Measurements from ENCODE around the gene CDH23. TPM values are rescaled to one million over a fixed set of nuclear protein-coding genes. Genes with fewer than 3 reads are reported as not detected.

The CDH23 gene
- total and polyA plus RNA-seq, 5 donors: 2.4 to 6.3 (median 5.2) TPM

DNA sequence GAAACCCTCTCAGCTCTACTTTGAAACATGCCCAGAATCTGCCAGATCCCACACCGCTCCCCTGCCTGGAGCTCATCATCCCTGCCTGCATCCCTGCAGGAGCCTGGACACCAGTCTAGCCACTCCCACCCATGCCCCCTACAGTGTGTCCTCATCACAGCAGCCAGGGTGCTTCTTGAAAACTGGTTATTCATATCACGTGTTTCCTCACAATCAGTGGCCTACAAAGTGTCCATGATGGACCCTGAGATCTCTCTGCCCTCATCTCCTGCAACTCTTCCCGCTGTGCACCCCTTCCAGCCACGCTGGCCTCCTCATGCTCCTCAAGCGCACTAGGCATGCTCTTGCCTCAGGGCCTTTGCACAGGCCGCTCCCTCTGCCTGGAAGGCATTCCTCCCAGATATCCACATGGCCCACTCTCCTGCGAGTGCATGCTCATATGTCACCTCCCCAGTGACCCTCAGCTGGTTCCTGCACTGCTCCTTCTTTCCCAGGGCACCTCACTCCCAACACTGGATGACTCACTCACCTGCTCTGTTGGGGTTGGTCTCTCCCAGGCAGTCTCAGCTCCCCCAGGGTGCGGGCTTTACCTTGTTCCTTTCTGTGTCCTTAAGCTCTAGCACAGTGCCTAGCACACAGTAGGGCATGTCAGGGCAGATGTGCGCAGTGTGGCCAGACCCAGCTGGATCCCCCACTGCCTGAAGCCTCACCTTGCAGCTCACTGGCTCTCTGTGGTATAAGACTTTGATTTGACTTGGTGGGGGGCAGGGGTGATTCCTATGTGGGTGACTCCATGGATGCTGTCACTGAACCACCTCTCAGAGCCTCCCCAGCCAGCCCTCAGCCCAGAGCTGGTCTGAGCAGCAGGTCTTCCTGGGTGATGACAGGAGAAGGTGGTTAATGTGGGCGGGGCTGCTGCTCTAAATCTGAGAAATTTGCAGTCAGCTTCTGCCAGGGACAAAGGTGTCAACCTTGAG lies 37.3 kb downstream of the CDH23 start:
- Histone ChIP-seq H3K9me3 (ENCODE audit: control insufficient read depth, low read length) (no peaks in the 10 kb centered on the region), H3K4me1 (ENCODE audit: control insufficient read depth, insufficient read depth, low read length) (peaks cover 9% of the 10 kb centered on the region), H3K27ac (ENCODE audit: low read length) (no peak overlapping the region), H3K27me3 (ENCODE audit: control insufficient read depth, insufficient read depth) (no peaks in the 10 kb centered on the region), H3K4me3 (ENCODE audit: low read length) (no peak overlapping the region)
- intact Hi-C loops (cut with DNase I): no loop called here
- DNase-seq (no peak), ATAC-seq (no peak)
- 94% methylated on average over 10 of the region's 10 CpGs for WGBS

DNA sequence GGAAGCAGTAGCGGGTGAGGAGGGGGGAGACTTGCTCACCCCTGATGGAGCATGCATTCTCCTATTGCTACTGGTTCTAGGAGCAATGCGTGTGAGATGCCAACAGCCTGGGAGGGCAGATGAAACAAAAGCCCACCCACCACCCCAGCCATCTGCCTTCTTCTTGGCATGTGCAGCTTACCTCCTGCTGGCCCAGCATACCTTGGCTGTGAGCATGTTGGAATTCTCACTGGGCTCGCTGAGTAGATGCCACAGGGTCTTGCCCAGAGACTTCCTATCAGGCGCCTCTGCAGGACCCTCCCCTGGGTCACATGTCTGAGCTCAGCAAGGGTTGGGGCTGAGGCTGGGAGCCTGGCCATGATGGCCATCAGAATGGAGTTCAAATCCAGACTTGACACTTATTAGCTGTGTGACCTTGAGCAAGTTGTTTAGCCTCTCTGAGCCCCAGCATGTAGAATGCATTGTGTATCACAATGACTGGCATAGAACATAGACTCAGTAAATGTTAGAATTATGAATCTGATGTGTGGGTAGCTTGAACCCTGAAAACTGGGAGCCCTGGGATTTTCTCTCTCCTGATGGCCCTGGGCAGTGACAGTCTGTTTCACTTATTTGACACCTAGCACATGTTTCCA lies 38.2 kb downstream of the CDH23 start:
- peak overlapping the region; percentile 19 for H3K27ac ChIP-seq (ENCODE audit: low read length)
- intact Hi-C loops (cut with DNase I): no loop called here

DNA sequence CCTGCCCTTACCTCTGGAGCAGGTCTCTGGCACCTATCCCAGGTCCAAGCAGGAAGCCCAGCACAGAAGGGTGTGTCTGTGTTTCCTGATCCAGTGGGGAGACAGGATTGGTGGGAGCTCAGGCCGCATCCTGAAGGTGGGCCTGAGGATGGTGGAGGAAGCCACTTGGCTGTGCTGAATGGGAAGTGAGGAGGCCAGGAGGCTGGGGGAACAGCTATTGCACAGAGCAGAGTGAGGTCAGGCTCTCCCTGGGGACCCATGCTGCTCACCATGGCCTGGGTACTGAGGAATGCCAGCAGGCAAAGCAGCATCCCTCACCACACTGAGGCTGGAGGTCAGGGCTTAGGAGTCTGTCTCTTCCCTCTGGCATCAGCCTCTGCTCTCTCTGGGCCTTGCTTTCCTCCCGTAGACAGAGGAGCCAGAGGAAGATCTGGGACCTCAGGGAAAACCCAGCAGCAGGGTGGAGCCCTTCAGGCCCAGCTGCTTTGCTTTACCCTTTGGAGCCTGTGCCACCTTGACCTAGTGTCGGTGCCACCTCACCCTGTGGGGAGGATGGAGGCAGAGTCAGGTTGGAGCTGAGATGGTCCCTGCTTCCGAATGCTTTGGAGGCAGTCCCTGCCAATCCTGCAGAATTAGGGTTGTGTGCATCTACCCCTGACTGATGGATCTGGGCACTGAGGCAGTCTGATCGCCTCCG lies 39.0 kb downstream of the CDH23 start:
- H3K9me3 ChIP-seq (ENCODE audit: control insufficient read depth, low read length): no peaks in the 10 kb centered on the region
- ATAC-seq: peak; percentile 25 to 60
- peak in 1 of 3 donors; percentile 44 for DNase-seq
- H3K27me3 ChIP-seq (ENCODE audit: control insufficient read depth, insufficient read depth): no peaks in the 10 kb centered on the region
- H3K27ac ChIP-seq (ENCODE audit: low read length): peak overlapping the region; percentile 19
- intact Hi-C loops (cut with DNase I): no loop called here
- H3K4me3 ChIP-seq (ENCODE audit: low read length): no peak overlapping the region
- 66% methylated on average over 6 of the region's 6 CpGs for WGBS
- peaks cover 9% of the 10 kb centered on the region for H3K4me1 ChIP-seq (ENCODE audit: control insufficient read depth, insufficient read depth, low read length)

More for the DNA sequence above, 38.2 kb downstream of the CDH23 start:
- Histone ChIP-seq H3K4me3 (ENCODE audit: low read length) (no peak overlapping the region), H3K4me1 (ENCODE audit: control insufficient read depth, insufficient read depth, low read length) (peaks cover 9% of the 10 kb centered on the region), H3K9me3 (ENCODE audit: control insufficient read depth, low read length) (no peaks in the 10 kb centered on the region), H3K27me3 (ENCODE audit: control insufficient read depth, insufficient read depth) (no peaks in the 10 kb centered on the region)
- DNase-seq (no peak), ATAC-seq (no peak)
- WGBS: 86% methylated on average over 4 of the region's 4 CpGs

DNA sequence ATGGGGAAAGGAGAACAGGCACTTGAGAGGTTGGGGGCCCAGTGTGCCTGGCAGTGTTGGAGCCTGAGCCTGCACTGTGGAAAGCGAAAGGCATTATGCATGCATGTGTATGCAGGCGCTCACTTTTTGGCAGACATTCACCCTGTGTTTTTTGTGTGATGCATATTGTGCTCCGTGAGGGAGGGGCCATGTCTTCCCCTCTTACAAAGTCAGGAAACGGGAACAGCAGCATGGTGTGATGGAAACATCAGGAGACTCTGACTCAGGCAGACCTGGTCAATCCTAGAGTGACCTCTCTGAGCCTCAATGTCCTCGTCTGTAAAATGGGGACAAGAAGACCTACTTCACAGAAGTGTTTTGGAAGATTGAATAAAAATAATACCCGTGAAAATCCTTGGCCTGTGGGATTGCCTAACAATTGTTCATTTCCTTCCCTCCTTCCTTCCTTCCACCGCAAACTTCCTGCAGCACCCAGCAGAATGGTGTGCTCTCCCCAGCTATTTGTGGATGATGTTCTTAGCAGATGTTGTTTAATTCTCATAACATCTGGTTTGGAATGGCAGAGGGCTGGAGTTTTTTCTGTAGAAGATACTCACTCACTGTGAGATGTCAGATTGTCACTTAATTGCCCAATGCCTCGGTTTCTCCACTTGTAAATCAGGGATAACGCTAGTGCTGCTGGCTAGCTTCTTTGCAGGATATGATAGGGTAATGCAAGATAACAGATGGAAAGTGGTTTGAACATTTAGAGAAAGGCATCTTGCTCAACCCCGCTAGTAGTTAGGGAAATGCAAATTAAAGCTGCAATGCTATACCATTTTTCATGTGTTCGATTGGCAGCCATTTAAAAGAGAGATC lies 39.8 kb downstream of the CDH23 start:
- Histone ChIP-seq H3K4me3 (ENCODE audit: low read length) (no peak overlapping the region), H3K27me3 (ENCODE audit: control insufficient read depth, insufficient read depth) (no peaks in the 10 kb centered on the region), H3K9me3 (ENCODE audit: control insufficient read depth, low read length) (no peaks in the 10 kb centered on the region), H3K27ac (ENCODE audit: low read length) (no peak overlapping the region), H3K4me1 (ENCODE audit: control insufficient read depth, insufficient read depth, low read length) (peaks cover 9% of the 10 kb centered on the region)
- DNase-seq: no peak
- peak in 1 of 2 donors; percentile 39 for ATAC-seq
- 63% methylated on average over 11 of the region's 11 CpGs for WGBS
- intact Hi-C loops (cut with DNase I): no loop called here

DNA sequence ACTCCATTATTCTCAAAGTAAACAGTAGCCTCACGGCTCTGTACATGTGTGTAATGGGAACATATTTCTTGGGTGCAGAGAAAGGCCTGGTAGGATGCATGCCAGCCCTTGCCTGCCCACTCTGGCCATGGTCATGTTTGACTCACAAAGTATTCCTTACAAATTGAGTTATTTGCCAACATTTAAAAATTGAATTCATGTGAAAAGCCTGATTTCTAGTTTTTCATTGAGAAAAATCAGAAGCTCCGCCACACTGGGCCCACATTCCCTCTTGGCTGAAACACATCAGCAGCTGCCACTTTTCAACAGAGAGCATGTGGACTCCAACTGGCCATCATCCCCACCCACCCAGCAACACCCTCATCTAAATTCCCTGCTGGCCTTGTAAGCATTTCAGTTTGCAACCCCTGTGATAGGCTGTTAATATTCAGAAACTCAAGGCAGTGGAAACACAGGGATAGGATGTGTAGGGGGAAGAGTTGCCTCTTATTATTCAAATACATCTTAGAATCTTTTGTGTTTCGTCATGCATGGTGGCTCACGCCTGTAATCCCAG lies 40.9 kb downstream of the CDH23 start:
- ATAC-seq: peak in 1 of 2 donors; percentile 55
- intact Hi-C loops (cut with DNase I): no loop called here

DNA sequence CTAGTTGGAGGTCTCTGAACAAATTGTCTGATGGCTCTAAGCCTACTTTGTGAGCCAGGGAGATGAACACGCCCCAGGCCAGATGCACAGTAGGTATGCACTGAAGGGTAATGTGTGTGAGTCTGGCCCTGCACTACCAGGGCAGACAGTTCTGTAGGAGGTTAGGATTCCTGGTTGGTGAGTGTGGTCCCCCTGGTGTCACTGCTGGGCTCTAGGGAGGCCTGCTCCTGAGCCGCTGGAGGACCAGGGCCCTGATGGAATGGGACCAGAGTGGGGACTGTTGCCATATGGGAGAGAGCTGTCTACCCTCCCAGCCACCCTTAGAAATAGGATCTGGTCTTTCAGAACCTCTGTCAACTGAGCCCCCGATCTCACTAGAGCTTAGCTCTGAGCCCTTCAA lies 42.0 kb downstream of the CDH23 start:
- Histone ChIP-seq H3K27me3 (ENCODE audit: control insufficient read depth, insufficient read depth) (no peaks in the 10 kb centered on the region), H3K4me3 (ENCODE audit: low read length) (no peak overlapping the region), H3K27ac (ENCODE audit: low read length) (no peak overlapping the region), H3K4me1 (ENCODE audit: control insufficient read depth, insufficient read depth, low read length) (peaks cover 9% of the 10 kb centered on the region), H3K9me3 (ENCODE audit: control insufficient read depth, low read length) (no peaks in the 10 kb centered on the region)
- DNase-seq: no peak
- intact Hi-C loops (cut with DNase I): no loop called here
- WGBS: 91% methylated on average over 3 of the region's 3 CpGs
- ATAC-seq: no peak

More for the DNA sequence above, 40.9 kb downstream of the CDH23 start:
- no peak overlapping the region for H3K27ac ChIP-seq (ENCODE audit: low read length)
- H3K4me3 ChIP-seq (ENCODE audit: low read length): no peak overlapping the region
- 78% methylated on average over 4 of the region's 4 CpGs for WGBS
- DNase-seq: peak in 1 of 3 donors; percentile 71
- no peaks in the 10 kb centered on the region for H3K9me3 ChIP-seq (ENCODE audit: control insufficient read depth, low read length)
- no peaks in the 10 kb centered on the region for H3K27me3 ChIP-seq (ENCODE audit: control insufficient read depth, insufficient read depth)
- peaks cover 9% of the 10 kb centered on the region for H3K4me1 ChIP-seq (ENCODE audit: control insufficient read depth, insufficient read depth, low read length)

DNA sequence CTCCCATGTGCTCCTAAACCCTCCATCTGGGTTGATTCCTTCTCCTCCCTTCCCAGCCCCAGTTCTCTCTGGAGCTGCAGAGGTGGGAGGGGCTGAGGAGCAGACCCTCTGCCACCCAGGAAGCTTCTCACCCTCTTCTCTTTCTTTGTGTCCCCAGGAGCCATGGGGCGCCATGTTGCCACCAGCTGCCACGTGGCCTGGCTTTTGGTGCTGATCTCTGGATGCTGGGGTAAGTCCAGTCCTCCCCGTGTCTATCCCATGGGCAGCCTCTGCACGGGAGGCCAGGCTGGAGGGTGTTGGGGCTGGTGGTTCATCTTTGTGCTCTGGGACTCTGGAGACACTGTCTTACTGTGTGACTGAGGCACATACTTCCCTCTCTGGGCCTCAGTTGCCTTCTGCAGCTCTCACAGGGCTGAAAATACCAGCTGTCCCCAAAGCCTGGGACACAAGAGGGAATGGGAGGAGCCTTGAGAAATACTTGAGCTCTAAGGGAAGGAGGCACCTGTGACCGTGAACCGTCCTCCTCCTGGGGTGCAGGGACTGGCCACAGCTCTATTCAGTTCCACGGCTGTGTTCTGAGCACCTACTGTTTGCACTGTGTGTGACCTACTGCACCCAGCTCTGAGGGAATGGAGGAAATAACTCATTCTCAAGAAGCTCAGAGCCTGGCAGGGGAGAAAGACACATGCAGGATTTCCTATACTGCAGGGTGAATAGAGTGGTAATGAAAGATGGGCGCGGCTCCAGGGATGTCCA lies 43.1 kb downstream of the CDH23 start:
- intact Hi-C loops (cut with DNase I): no loop called here
- ATAC-seq (no peak), DNase-seq (no peak)
- Histone ChIP-seq H3K4me3 (ENCODE audit: low read length) (no peak overlapping the region), H3K4me1 (ENCODE audit: control insufficient read depth, insufficient read depth, low read length) (peaks cover 9% of the 10 kb centered on the region), H3K27me3 (ENCODE audit: control insufficient read depth, insufficient read depth) (no peaks in the 10 kb centered on the region), H3K9me3 (ENCODE audit: control insufficient read depth, low read length) (no peaks in the 10 kb centered on the region), H3K27ac (ENCODE audit: low read length) (no peak overlapping the region)
- 83% methylated on average over 9 of the region's 9 CpGs for WGBS

DNA sequence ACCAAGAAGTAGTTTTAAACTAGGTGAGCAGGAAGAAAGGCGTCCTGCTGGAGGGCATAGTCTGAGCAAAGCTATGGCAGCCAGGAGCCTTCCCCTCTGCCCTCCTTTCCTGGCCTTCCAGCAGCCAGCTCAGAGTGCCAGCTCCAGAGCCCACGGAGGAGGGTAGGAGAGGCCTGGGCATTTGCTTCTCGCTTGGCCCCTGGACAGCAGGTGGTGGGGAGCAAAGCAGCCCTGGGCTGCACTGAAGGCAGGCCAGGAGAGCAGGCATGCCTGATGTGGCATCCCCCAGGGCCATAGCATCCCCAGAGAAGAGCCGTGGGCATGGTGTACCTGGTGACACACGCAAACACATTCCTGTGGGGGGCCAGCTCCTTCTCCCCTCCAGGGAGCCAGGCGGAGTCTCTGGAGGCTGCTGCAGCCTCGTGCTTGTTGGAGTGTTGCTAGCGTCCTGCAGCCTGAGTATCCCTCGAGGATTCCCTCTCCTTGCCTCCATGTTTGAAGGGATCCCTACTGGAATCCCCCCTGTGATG lies 43.9 kb downstream of the CDH23 start:
- Histone ChIP-seq H3K9me3 (ENCODE audit: control insufficient read depth, low read length) (no peaks in the 10 kb centered on the region), H3K4me1 (ENCODE audit: control insufficient read depth, insufficient read depth, low read length) (peaks cover 5% of the 10 kb centered on the region), H3K27me3 (ENCODE audit: control insufficient read depth, insufficient read depth) (no peaks in the 10 kb centered on the region), H3K27ac (ENCODE audit: low read length) (no peak overlapping the region), H3K4me3 (ENCODE audit: low read length) (no peak overlapping the region)
- intact Hi-C loops (cut with DNase I): no loop called here
- whole genome bisulfite sequencing: 83% methylated on average over 9 of the region's 9 CpGs
- ATAC-seq (no peak), DNase-seq (no peak)

DNA sequence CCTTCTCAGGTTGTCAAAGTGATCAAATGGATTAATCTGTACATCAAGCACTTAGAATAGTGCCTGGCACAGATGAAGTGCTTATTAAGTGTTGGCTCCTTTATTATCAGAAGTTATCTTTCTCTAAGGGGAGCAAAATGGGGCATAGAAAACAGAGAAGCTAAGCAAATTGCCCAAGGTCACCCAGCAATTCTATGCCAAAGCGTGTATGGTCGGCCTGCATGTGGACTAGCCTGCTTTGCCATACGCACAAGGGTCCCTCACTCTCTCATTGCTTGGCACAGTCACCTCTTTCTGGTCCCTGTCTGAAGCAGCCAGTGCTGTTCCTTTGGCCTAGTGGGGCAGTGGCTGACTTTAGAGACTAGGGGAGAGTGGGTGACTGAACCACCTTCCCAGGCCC lies 45.3 kb downstream of the CDH23 start:
- Histone ChIP-seq H3K4me3 (ENCODE audit: low read length) (no peak overlapping the region), H3K9me3 (ENCODE audit: control insufficient read depth, low read length) (no peaks in the 10 kb centered on the region), H3K4me1 (ENCODE audit: control insufficient read depth, insufficient read depth, low read length) (no peaks in the 10 kb centered on the region), H3K27ac (ENCODE audit: low read length) (no peak overlapping the region), H3K27me3 (ENCODE audit: control insufficient read depth, insufficient read depth) (no peaks in the 10 kb centered on the region)
- over 99% methylated on average over 3 of the region's 3 CpGs for WGBS
- DNase-seq (no peak), ATAC-seq (no peak)
- intact Hi-C loops (cut with DNase I): no loop called here

Measured in right cardiac atrium (tissue), 5 donors.